Neural progenitor cell (in vitro differentiated cells): ENCODE data around the gene PRDM12.

ENCODE experiments used
- EZH2 ChIP-seq: fragments of 200-600 bp; sonication (generic); IDR thresholded peaks from 2 replicates; pipeline ENCODE4 v1.6.1; 2017; ENCODE audit warnings: antibody characterized with exemption, mild to moderate bottlenecking, moderate library complexity
- TF ChIP-seq, protein P1 (sequence below): fragments of 200-600 bp; sonication (generic); IDR thresholded peaks from 2 replicates; pipeline ENCODE4 v1.5.1; 2017; ENCODE audit warnings: antibody characterized with exemption, mild to moderate bottlenecking

DNA sequence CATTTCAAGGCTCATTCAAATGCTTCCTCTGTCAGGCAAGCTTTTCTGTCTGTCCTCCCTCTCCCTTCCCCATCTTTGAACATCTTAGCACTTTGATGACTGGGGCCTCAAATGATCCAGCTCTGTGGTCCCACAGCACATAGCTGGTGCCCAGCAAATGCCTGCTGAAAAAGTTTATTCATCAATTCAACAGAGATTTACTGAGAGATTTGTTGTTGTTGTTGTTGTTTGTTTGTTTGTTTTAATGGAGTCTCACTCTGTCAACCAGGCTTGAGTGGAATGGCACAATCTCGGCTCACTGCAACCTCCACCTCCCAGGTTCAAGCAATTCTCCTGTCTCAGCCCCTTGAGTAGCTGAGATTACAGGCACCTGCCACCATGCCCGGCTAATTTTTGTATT, 23.2 kb downstream of the PRDM12 start:
- TF ChIP-seq, protein P1, sequence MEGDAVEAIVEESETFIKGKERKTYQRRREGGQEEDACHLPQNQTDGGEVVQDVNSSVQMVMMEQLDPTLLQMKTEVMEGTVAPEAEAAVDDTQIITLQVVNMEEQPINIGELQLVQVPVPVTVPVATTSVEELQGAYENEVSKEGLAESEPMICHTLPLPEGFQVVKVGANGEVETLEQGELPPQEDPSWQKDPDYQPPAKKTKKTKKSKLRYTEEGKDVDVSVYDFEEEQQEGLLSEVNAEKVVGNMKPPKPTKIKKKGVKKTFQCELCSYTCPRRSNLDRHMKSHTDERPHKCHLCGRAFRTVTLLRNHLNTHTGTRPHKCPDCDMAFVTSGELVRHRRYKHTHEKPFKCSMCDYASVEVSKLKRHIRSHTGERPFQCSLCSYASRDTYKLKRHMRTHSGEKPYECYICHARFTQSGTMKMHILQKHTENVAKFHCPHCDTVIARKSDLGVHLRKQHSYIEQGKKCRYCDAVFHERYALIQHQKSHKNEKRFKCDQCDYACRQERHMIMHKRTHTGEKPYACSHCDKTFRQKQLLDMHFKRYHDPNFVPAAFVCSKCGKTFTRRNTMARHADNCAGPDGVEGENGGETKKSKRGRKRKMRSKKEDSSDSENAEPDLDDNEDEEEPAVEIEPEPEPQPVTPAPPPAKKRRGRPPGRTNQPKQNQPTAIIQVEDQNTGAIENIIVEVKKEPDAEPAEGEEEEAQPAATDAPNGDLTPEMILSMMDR, result no peak
- no peak for TF ChIP-seq EZH2
